ENCODE data around the gene CYP1A2. TPM values are rescaled to one million over a fixed set of nuclear protein-coding genes. Genes with fewer than 3 reads are reported as not detected.
A peak's percentile ranks its signal among the peaks of the same experiment; 100 is the strongest.

CYP1A2 gene
- total and polyA plus RNA-seq, 4 experiments from 2014 or later, result not detected

DNA sequence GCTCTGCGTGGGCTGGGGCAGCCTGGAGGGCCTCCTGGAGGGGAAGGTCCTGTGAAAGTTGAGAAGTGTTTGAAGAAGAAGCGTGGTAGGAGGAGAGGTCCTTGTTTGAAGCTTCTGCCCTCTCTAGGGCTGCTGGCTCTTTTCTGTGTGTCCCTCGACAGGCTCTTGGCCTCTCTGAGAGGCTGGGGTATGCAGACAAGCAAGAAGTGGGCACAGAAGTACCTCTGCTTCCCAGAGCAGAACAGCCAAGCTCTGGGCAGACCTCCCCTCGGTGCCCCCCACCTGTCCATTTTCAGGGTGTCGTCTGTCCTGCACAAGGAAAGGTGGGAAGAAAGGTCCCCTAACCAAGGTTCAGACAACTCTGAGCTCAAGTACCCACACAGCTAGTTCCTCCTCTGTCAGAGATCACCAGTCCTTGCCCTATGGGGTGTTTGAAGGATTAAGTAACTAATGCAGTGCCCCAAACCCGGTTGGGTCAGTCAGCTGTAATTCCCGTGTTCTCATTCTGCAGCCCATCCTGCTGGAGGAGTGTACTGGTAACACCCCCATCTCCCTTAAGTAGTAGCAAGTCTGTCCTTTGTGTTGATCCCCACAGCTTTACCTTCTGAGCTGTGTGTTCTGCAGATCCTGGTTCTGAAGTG is 39.5 kb downstream of the CYP1A2 start:
- peak overlapping the region; percentile 85 to 96 (median 92) for H3K4me3 Mint-ChIP-seq
- peaks cover 43 to 98% (median 72%) of the 10 kb centered on the region in 4 donors for H3K4me1 Mint-ChIP-seq
- intact Hi-C loops (cut with micrococcal nuclease), result loop anchor here (5.0 kb wide), 2 partner anchors 149 to 171 kb away; partner anchors contain the start of genes CLK3 and COX5A
- Histone ChIP-seq H3K9me3 (ENCODE audit: control insufficient read depth in 1 of 2, low read length in 2 of 2) (no peaks in the 10 kb centered on the region), H3K27me3 (ENCODE audit: insufficient read depth, low read length) (no peaks in the 10 kb centered on the region), H3K27ac (ENCODE audit: low read depth, low read length) (peak overlapping the region; percentile 86), H3K4me1 (ENCODE audit: insufficient read depth, low read length) (peaks cover 96% of the 10 kb centered on the region), H3K36me3 (ENCODE audit: insufficient read depth, low read length) (peaks cover 11% of the 10 kb centered on the region), H3K4me3 (ENCODE audit: low read length in 2 of 2) (peak overlapping the region; percentile 55 to 69)
- DNase-seq, result peak in 1 of 5 donors; percentile 27
- peaks cover 13 to 52% of the 10 kb centered on the region in 2 donors for H3K36me3 Mint-ChIP-seq
- H3K27ac Mint-ChIP-seq, result peak overlapping the region; percentile 95 to 99 (median 98)
- peaks cover 0 to 3% (median 0%) of the 10 kb centered on the region in 8 donors for H3K9me3 Mint-ChIP-seq
- H3K27me3 Mint-ChIP-seq, result no peaks in the 10 kb centered on the region
- ChIA-PET CTCF (ENCODE audit: partially characterized antibody) (interaction anchor here (0.7 to 36.4 kb wide), 18 partner anchors 7 to 171 kb away, joined by 3 to 1908 read pairs (median 4); partner anchors contain the start of genes CLK3, COX5A, CSK and LMAN1L), POLR2A (ENCODE audit: partially characterized antibody) (interaction anchor here (0.7 to 24.9 kb wide), 21 partner anchors 2 to 666 kb away, joined by 3 to 1342 read pairs (median 7); partner anchors contain the start of genes C15orf39, CLK3, COX5A and CSK)

DNA sequence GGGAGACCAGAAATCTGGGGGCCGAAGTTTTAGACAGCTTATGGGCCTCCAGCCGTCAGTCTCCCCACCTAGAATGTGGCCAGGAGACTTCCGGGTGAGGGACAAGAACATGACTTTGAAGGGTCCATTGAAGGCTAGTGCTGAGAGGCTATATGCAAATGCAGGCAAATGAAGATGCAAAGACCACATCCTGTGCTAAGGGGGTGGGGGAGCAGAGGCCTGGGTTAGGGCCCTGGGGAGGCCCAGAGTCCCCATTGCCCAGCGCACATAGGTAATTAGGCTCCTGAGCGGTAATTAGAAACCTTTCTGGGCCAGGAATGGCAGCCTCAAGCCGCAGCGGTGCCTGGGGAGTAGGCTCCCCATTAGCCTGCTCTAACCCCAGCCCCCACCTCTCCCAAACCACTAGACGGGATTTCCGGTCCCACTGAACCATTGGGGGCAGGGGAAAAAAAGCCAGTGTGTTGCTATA is 40.1 kb downstream of the CYP1A2 start:
- H3K4me3 Mint-ChIP-seq, result peak overlapping the region; percentile 85 to 96 (median 92)
- peaks cover 47 to 98% (median 78%) of the 10 kb centered on the region in 4 donors for H3K4me1 Mint-ChIP-seq
- Histone ChIP-seq H3K4me3 (ENCODE audit: low read length in 2 of 2) (peak overlapping the region; percentile 55 to 69), H3K9me3 (ENCODE audit: control insufficient read depth in 1 of 2, low read length in 2 of 2) (no peaks in the 10 kb centered on the region), H3K36me3 (ENCODE audit: insufficient read depth, low read length) (peaks cover 11% of the 10 kb centered on the region), H3K27me3 (ENCODE audit: insufficient read depth, low read length) (no peaks in the 10 kb centered on the region), H3K4me1 (ENCODE audit: insufficient read depth, low read length) (peaks cover 97% of the 10 kb centered on the region), H3K27ac (ENCODE audit: low read depth, low read length) (peak overlapping the region; percentile 86)
- DNase-seq, result peak; percentile 61 to 81 (median 64)
- no peaks in the 10 kb centered on the region for H3K27me3 Mint-ChIP-seq
- intact Hi-C loops (cut with micrococcal nuclease), result loop anchor here (1.0 to 5.0 kb wide), 3 partner anchors 7 to 171 kb away; partner anchors contain the start of genes CLK3 and COX5A
- CTCF ChIA-PET (ENCODE audit: partially characterized antibody), result interaction anchor here (0.7 to 36.4 kb wide), 14 partner anchors 6 to 172 kb away, joined by 3 to 1908 read pairs (median 6); partner anchors contain the start of genes CLK3, COX5A, CSK and LMAN1L
- H3K9me3 Mint-ChIP-seq, result peaks cover 0 to 3% (median 0%) of the 10 kb centered on the region in 8 donors
- peak overlapping the region; percentile 95 to 99 (median 98) for H3K27ac Mint-ChIP-seq
- H3K36me3 Mint-ChIP-seq, result peaks cover 13 to 50% of the 10 kb centered on the region in 2 donors
- POLR2A ChIA-PET (ENCODE audit: partially characterized antibody), result interaction anchor here (0.8 to 24.9 kb wide), 16 partner anchors 1 to 666 kb away, joined by 3 to 1342 read pairs (median 12); partner anchors contain the start of genes CLK3, CSK, FAM219B and MAN2C1

DNA sequence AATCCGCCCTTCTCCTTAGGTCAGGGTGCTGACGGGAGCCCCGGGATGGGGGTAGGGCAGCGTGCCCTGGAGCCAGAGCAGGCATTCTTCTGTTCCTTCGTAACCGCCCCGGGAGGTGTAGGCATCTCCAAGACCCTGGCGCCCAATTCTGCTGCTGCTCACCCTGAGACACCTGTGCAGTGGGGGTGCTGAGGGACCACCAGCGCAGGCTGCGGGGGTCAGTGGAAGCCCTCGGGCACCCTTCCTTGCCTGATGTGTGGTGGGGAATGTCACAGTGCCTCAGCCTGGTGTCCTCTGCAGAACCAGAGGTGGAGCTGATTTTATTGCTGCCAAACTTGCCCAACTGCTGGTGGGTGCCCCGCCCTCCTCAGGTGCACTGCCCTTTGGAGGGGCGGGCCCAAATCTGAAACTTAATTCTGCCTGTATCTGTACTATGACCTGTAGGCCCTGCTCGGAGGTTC is 40.6 kb downstream of the CYP1A2 start:
- intact Hi-C loops (cut with micrococcal nuclease), result loop anchor here (1.0 to 5.0 kb wide), 3 partner anchors 8 to 172 kb away; partner anchors contain the start of genes CLK3 and COX5A
- peaks cover 0 to 3% (median 0%) of the 10 kb centered on the region in 8 donors for H3K9me3 Mint-ChIP-seq
- Histone ChIP-seq H3K27ac (ENCODE audit: low read depth, low read length) (peak overlapping the region; percentile 86), H3K36me3 (ENCODE audit: insufficient read depth, low read length) (peaks cover 11% of the 10 kb centered on the region), H3K4me3 (ENCODE audit: low read length in 2 of 2) (peak overlapping the region; percentile 55 to 69), H3K27me3 (ENCODE audit: insufficient read depth, low read length) (no peaks in the 10 kb centered on the region), H3K9me3 (ENCODE audit: control insufficient read depth in 1 of 2, low read length in 2 of 2) (no peaks in the 10 kb centered on the region), H3K4me1 (ENCODE audit: insufficient read depth, low read length) (peaks cover 98% of the 10 kb centered on the region)
- H3K4me3 Mint-ChIP-seq, result peak overlapping the region; percentile 85 to 96 (median 92)
- ChIA-PET CTCF (ENCODE audit: partially characterized antibody) (interaction anchor here (2.1 to 36.4 kb wide), 4 partner anchors 6 to 156 kb away, joined by 6 to 1908 read pairs (median 992); partner anchors contain the start of genes COX5A, CSK and LMAN1L), POLR2A (ENCODE audit: partially characterized antibody) (interaction anchor here (0.6 to 24.9 kb wide), 8 partner anchors 1 to 576 kb away, joined by 3 to 1342 read pairs (median 31); partner anchors contain the start of genes CLK3, CPLX3, CSK and FAM219B)
- H3K27me3 Mint-ChIP-seq, result no peaks in the 10 kb centered on the region
- peak overlapping the region; percentile 95 to 99 (median 98) for H3K27ac Mint-ChIP-seq
- DNase-seq, result peak in 3 of 5 donors; percentile 39 to 67 (median 47)
- peaks cover 13 to 49% of the 10 kb centered on the region in 2 donors for H3K36me3 Mint-ChIP-seq
- peaks cover 47 to 97% (median 78%) of the 10 kb centered on the region in 4 donors for H3K4me1 Mint-ChIP-seq

DNA sequence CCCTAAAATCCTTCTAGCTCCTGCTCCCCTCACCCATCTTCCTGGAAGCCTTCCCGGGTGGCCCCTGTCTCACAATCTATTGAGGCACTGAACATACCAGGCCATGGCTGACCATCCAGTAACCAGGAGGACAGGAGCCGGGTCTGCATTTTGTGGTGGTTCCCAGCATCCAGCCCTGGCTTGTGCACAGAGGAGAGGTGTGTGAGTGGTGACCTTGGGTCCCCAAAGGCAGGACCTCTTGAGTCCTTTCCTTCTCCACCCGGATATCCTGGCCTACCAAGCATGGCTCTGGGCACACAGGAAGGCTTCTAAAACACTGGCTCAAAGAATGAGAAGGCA is 41.1 kb downstream of the CYP1A2 start:
- Mint-ChIP-seq H3K27me3 (no peaks in the 10 kb centered on the region), H3K36me3 (peaks cover 13 to 50% of the 10 kb centered on the region in 2 donors), H3K27ac (peak overlapping the region; percentile 95 to 99 (median 98)), H3K4me1 (peaks cover 49 to 96% (median 80%) of the 10 kb centered on the region in 4 donors), H3K4me3 (peak overlapping the region; percentile 85 to 96 (median 92)), H3K9me3 (peaks cover 0 to 3% (median 0%) of the 10 kb centered on the region in 8 donors)
- peak overlapping the region; percentile 55 to 69 for H3K4me3 ChIP-seq (ENCODE audit: low read length in 2 of 2)
- H3K9me3 ChIP-seq (ENCODE audit: control insufficient read depth in 1 of 2, low read length in 2 of 2), result no peaks in the 10 kb centered on the region
- H3K27me3 ChIP-seq (ENCODE audit: insufficient read depth, low read length), result no peaks in the 10 kb centered on the region
- intact Hi-C loops (cut with micrococcal nuclease), result loop anchor here (1.0 to 5.0 kb wide), 3 partner anchors 8 to 172 kb away; partner anchors contain the start of genes CLK3 and COX5A
- peaks cover 99% of the 10 kb centered on the region for H3K4me1 ChIP-seq (ENCODE audit: insufficient read depth, low read length)
- ChIA-PET POLR2A (ENCODE audit: partially characterized antibody) (interaction anchor here (0.6 to 24.9 kb wide), 8 partner anchors 0 to 577 kb away, joined by 3 to 1342 read pairs (median 31); partner anchors contain the start of genes CLK3, CPLX3, CSK and FAM219B), CTCF (ENCODE audit: partially characterized antibody) (interaction anchor here (9.3 to 36.4 kb wide), 3 partner anchors 5 to 156 kb away, joined by 77 to 1908 read pairs (median 1908); partner anchors contain the start of genes CSK and LMAN1L)
- peaks cover 11% of the 10 kb centered on the region for H3K36me3 ChIP-seq (ENCODE audit: insufficient read depth, low read length)
- DNase-seq, result no peak
- peak overlapping the region; percentile 86 for H3K27ac ChIP-seq (ENCODE audit: low read depth, low read length)

DNA sequence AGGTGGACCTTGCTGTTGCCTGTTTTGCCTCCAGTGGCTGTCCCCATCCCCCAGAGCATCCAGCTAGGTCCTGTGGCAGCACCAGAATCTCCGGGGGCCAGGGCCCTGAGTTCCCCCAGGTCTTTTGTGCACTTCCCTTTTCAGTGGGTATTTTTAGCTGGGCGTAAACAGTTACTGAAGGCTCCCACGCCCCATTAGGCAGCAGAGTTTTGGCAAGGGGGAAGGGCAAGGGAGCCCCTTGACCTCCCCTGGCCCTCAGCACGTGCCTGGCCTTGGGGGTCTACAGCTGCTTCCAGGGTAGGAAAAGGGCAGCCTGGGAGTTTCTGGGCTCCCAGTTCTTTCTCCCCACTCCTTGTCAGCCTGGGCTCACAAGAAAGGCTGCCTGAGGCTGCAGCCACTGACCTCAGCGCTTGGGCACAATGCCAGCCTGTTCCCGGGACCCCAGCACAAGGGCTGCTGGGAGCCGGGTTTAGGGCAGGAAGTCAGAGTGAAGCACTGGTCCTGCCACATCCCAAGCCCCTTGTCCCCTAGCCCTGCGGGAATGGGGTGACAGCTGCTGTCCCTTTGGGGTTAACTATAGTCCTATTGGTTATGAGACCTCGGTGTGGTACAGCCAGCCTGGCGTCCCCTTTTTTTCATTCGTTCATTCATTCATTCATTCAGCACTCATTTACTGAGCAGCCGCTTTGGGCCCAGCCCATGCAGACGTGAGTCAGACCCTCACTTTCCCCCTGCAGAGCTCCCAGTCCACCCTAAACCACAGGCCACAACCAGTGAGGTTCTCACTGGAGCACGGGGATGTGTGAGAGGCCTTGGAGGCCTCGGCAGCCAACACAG is 41.7 kb downstream of the CYP1A2 start:
- peak overlapping the region; percentile 7 to 69 for H3K4me3 ChIP-seq (ENCODE audit: low read length in 2 of 2)
- peaks cover 10 to 49% of the 10 kb centered on the region in 2 donors for H3K36me3 Mint-ChIP-seq
- intact Hi-C loops (cut with micrococcal nuclease), result no loop called here
- H3K4me3 Mint-ChIP-seq, result peak overlapping the region; percentile 85 to 96 (median 92)
- no peaks in the 10 kb centered on the region for H3K27me3 ChIP-seq (ENCODE audit: insufficient read depth, low read length)
- DNase-seq, result peak in 1 of 5 donors; percentile 76
- POLR2A ChIA-PET (ENCODE audit: partially characterized antibody), result interaction anchor here (0.6 to 24.9 kb wide), 8 partner anchors 0 to 175 kb away, joined by 3 to 1342 read pairs (median 31); partner anchors contain the start of genes CLK3, CSK, MPI and ULK3
- no peaks in the 10 kb centered on the region for H3K9me3 ChIP-seq (ENCODE audit: control insufficient read depth in 1 of 2, low read length in 2 of 2)
- H3K4me1 Mint-ChIP-seq, result peaks cover 51 to 96% (median 81%) of the 10 kb centered on the region in 4 donors
- H3K27ac ChIP-seq (ENCODE audit: low read depth, low read length), result peak overlapping the region; percentile 86
- peaks cover 99% of the 10 kb centered on the region for H3K4me1 ChIP-seq (ENCODE audit: insufficient read depth, low read length)
- peak overlapping the region; percentile 95 to 99 (median 98) for H3K27ac Mint-ChIP-seq
- no peaks in the 10 kb centered on the region for H3K27me3 Mint-ChIP-seq
- peaks cover 11% of the 10 kb centered on the region for H3K36me3 ChIP-seq (ENCODE audit: insufficient read depth, low read length)
- CTCF ChIA-PET (ENCODE audit: partially characterized antibody), result interaction anchor here (9.3 to 36.4 kb wide), 3 partner anchors 5 to 157 kb away, joined by 77 to 1908 read pairs (median 1908); partner anchors contain the start of genes CSK and LMAN1L
- H3K9me3 Mint-ChIP-seq, result peaks cover 0 to 3% (median 0%) of the 10 kb centered on the region in 8 donors

DNA sequence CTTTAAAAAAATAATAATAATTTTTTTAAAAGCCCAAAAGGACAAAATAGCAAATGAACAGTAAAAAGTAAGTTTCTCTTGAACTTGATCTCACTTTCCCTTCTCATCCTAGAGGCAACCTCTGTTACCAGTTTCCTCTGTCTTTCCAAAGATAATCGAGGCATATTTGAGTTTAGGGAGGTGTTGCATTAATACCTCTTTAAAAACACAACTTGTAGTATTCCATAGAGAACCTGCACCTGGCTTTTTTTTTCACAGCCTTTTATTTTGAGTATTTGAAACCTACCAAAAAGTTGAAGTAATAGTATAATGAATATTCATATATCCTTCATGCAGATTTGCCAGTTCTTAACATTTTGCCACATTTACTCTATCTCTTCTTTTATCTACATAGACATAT is 42.4 kb downstream of the CYP1A2 start:
- Mint-ChIP-seq H3K27ac (peak overlapping the region; percentile 82 to 99 (median 92)), H3K36me3 (peaks cover 11 to 48% of the 10 kb centered on the region in 2 donors), H3K4me1 (peaks cover 51 to 96% (median 82%) of the 10 kb centered on the region in 4 donors), H3K4me3 (peak overlapping the region in 7 of 8 donors; percentile 70 to 96 (median 76)), H3K27me3 (no peaks in the 10 kb centered on the region), H3K9me3 (no peaks in the 10 kb centered on the region)
- ChIA-PET CTCF (ENCODE audit: partially characterized antibody) (interaction anchor here (1.4 to 36.4 kb wide), 4 partner anchors 4 to 173 kb away, joined by 3 to 1908 read pairs (median 992); partner anchors contain the start of genes CSK and LMAN1L), POLR2A (ENCODE audit: partially characterized antibody) (interaction anchor here (0.8 to 24.9 kb wide), 5 partner anchors 1 to 110 kb away, joined by 3 to 1342 read pairs (median 45); partner anchors contain the start of genes CSK and MPI)
- no peak for DNase-seq
- Histone ChIP-seq H3K4me1 (ENCODE audit: insufficient read depth, low read length) (peaks cover 99% of the 10 kb centered on the region), H3K27me3 (ENCODE audit: insufficient read depth, low read length) (no peaks in the 10 kb centered on the region), H3K27ac (ENCODE audit: low read depth, low read length) (peak overlapping the region; percentile 86), H3K4me3 (ENCODE audit: low read length in 2 of 2) (no peak overlapping the region), H3K36me3 (ENCODE audit: insufficient read depth, low read length) (peaks cover 11% of the 10 kb centered on the region), H3K9me3 (ENCODE audit: control insufficient read depth in 1 of 2, low read length in 2 of 2) (no peaks in the 10 kb centered on the region)
- intact Hi-C loops (cut with micrococcal nuclease), result no loop called here

Data from CD4-positive, alpha-beta memory T cell (primary cell).